SH-SY5Y (cell line): ENCODE data around the gene OPCML.

Experiments used
- GATA2 ChIP-seq: IDR thresholded peaks from 2 replicates; pipeline ENCODE4 v1.6.1; 2011; ENCODE audit warnings: mild to moderate bottlenecking, low read depth, low read length
- GATA3 ChIP-seq: IDR thresholded peaks from 2 replicates; pipeline ENCODE4 v1.6.1; 2011; ENCODE audit warnings: low read depth, mild to moderate bottlenecking, low read length, moderate library complexity

Gene OPCML

GRCh38 chr11:133531971-133532651 is at the start of gene OPCML:
Gene OPCML (minus strand): TSS chr11:133532501.
- TF ChIP-seq GATA2 (no peak), GATA3 (no peak)

DNA sequence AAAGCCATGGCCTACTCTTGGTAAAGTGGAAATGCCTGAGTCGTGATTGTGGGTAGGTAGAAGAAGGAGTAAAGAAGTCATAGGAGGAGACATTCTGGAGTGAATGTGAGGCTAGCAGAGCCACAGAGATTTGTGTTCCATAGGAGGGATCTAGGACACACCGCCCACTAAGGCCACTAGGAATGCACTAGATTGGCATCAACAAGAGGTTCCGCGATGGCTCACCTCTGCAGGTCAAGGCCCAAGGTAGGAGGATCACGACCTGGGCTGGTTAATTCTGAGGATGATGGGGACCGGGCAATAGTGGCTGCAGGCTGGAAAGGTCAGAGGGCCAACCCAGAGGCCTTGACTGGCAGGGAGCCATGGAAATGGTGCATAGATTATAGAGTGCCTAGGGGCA is 48.8 kb upstream of the OPCML start:
- TF ChIP-seq GATA2, result no peak
- TF ChIP-seq GATA3, result no peak

- no peak for TF ChIP-seq GATA2
- TF ChIP-seq GATA3, result no peak
Measured at GRCh38 chr11:133579165-133580031, 47.1 kb upstream of the OPCML start.

DNA sequence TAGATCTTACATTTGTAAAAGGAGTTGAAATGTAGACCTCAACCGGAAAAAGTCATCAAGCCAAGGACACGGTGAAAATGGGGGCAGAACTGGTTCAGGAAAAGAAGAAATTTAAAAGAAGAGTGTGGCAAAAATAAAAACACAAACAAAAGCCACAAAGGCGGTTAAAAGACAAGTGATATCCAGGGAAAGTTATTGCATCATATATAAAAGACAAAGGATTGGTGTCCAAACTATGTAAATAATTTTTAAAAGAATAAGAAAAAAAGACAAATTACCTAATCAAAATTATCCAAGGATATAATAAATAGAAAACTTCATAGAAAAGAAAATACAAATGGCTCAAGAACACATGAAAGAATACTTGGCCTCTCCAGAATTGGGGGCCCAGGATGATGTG is 45.1 kb upstream of the OPCML start:
- TF ChIP-seq GATA3 (no peak), GATA2 (no peak)

DNA sequence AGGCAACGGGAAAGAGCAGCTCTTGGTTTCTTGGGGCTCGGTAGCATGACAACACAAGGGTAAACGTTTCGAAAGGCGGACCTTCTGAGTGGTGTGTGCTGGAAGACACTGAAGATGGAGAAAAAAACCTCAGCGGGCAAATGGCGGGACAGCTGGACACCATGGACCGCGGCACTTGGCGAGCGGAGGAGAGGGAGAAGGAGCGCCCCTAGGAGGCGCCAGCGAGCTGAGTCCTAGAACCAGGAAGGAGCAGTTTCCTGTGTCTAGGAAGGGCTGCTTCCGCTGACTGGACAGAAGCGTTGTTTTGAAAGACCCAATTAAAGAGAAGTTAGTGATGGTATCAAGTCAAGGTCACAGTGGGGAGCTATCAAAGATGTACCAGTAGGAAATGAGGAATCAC is 44.0 kb upstream of the OPCML start:
- no peak for TF ChIP-seq GATA3
- TF ChIP-seq GATA2, result no peak

GRCh38 chr11:133573081-133573480 is 40.8 kb upstream of the OPCML start:
- TF ChIP-seq GATA2, result no peak
- TF ChIP-seq GATA3, result no peak

DNA sequence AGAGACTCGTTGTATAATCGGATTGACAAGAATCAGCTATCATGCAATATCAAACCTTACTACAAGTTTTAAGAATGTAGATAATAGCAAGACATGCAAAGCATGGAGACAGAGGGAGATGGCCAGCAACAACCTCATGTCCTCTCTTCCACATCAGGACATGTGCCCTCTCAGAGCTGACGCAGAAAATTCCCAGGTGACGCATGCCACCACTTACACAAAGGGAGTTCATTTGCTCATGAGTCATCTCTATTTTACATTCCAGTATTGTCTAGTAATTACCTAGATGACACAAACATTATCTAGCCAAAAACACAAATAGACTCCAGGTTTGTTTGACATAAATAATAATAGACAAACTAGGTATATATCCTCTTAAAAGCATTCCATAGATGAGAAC is 38.1 kb upstream of the OPCML start:
- TF ChIP-seq GATA3 (no peak), GATA2 (no peak)

DNA sequence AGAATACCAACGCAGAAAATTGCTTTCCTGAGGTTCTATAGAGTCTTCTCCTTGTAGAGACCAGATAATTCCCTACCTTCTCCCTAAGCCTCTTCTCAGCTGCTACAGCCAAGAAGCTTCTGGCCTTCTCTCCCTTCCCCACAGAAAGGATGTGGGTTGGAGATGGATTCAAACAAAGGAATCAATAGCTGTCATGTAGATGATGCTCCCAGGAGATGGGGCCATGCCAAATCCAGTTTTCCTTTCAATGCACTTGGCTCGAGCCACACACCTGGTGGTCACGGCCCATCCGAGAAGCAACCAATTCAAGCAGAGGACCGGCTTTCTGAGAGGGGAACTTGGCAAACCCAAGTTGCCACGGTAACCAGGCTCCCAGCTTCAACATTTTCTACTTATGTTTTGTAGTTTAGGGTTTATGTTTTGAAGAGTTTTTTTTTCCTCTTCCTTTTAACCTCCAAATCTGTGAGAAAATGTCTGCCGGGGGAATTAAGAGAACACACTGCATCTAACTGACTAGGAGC is 31.3 kb upstream of the OPCML start:
- TF ChIP-seq GATA3 (no peak), GATA2 (no peak)

DNA sequence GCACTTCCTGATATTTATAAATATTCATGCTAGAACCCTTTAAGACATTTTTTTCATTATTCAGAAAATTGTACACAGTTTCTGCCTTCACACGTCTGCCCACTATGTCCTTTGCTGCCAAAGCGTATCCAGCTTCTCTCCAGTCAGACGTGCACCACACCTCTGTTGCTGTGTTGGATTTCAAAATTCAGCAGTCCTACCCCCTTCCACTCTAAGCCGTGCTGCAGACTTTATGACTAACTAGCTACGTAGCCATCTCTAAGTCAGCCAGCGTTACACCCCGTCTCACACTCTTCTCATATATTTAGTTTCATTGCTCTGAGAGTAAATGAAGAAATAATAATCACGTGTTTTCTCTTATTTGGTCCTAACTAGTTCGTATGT is 28.2 kb upstream of the OPCML start:
- TF ChIP-seq GATA2, result no peak
- TF ChIP-seq GATA3, result no peak

GRCh38 chr11:133559833-133560471 is 27.7 kb upstream of the OPCML start:
- TF ChIP-seq GATA2 (no peak), GATA3 (no peak)

DNA sequence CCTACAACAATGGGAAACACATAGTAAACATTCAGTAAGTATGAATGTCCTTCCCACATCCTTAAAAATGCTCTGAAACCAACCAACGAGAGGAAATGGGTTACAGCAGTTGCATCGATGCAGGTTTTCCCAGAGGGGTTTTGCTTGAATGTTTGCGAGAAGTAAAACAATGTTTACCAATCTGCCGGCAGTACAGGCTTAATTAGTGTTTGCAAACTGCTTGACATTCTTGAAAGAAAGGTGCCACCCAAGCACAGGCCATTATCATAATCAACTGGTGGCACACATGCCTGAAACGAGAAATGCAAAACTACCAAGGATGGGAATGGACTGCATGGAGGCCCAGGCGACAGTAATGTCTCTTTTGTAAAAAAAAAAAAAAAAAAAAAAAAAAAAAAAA is 27.1 kb upstream of the OPCML start:
- TF ChIP-seq GATA2 (no peak), GATA3 (no peak)

GRCh38 chr11:133555034-133555433 is 22.7 kb upstream of the OPCML start:
- TF ChIP-seq GATA2, result no peak
- no peak for TF ChIP-seq GATA3

DNA sequence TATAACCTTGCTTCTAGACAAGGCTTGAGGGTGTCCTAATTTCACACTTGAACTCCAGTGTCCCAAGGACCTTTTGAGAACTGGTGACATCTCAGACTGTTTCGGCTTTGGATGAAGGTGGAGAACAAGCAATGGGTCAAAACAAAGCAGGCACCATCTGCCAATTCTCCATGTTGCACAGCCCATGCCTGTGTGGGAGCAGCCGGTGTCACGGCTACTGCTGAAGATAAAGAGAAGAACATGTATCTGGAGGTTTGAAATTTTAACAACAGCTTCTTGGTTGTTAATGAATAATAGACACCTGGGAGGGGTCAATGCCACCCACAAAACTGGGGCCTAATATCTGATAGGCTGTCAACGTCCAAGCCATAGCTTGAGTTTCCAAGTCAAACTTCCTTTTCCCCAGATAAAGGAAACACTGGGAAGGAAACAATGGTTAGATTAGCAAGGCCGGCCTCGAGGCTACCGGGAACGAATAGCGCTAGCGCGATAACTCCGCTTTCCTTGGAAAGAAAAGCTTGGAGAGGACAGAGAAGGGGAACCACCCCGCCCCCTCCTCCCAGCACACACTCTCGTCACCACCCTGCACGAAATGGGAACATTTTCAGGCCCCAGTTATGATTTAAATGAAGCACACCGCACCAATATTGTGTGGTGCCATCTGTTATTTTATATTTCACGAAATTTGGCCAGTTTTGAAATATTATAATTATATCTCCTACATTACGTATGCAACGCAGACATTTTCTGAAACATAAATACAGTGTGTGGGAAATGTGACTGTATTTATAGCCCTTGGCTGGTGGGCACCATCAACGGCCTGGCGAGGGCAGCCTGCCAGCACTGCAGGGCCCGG is 21.8 kb upstream of the OPCML start:
- TF ChIP-seq GATA3, result no peak
- no peak for TF ChIP-seq GATA2
